GM18498 (cell line): ENCODE measurements around the gene UBALD1.

Source experiments
- ATAC-seq: cut with Tn5 transposase; IDR thresholded peaks from one replicate; pipeline ENCODE4 v1.9.1; 2021; ENCODE audit warnings: mild to moderate bottlenecking, moderate library complexity; ENCODE audit not compliant: unreplicated experiment

Gene UBALD1

GRCh38 chr16:4561596-4561995 lies 53.1 kb downstream of the UBALD1 start:
- no peak for ATAC-seq
